Suppressor macrophage treated with lipopolysaccharide for 4 hours (primary cell): ENCODE results near the gene EFHD1.

ENCODE experiments used
- DNase-seq: peaks from one replicate; pipeline ENCODE4 v3.0.0-alpha.2; 2020

EFHD1 gene, protein sequence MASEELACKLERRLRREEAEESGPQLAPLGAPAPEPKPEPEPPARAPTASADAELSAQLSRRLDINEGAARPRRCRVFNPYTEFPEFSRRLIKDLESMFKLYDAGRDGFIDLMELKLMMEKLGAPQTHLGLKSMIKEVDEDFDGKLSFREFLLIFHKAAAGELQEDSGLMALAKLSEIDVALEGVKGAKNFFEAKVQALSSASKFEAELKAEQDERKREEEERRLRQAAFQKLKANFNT

DNA sequence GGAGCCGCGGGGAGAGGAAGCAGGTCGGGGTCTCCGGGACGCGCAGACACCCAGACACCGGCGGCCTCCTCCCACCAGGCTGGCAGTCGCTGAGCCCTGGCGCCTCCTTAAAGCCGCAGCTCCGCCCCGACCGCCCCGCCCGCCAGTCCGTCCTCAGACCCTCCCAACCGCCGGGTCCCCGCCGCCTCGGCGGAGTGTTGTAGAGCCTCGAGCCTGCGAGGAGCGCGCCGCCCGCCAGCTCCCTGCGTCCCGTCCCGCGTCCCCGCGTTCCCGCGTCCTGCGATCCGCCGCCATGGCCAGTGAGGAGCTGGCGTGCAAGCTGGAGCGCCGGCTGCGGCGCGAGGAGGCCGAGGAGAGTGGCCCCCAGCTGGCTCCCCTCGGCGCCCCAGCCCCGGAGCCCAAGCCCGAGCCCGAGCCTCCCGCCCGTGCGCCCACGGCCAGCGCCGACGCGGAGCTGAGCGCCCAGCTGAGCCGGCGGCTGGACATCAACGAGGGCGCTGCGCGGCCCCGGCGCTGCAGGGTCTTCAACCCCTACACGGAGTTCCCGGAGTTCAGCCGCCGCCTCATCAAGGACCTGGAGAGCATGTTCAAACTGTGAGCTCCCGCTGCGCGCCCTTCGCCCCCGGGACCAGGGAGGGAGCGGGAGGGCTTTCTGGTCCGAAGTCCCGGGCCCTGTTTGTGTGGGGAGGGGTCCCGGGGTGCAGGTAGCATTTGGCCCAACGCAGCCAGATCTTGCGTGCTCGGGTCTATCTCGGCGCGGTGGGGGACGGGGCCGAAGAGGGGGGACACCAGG lies at the start of gene EFHD1:
Gene EFHD1 (plus strand): TSS at position 192 of the 793 bp plus-strand sequence. CDS start 101 bp downstream, at position 293.
- DNase-seq: peak; percentile 34

DNA sequence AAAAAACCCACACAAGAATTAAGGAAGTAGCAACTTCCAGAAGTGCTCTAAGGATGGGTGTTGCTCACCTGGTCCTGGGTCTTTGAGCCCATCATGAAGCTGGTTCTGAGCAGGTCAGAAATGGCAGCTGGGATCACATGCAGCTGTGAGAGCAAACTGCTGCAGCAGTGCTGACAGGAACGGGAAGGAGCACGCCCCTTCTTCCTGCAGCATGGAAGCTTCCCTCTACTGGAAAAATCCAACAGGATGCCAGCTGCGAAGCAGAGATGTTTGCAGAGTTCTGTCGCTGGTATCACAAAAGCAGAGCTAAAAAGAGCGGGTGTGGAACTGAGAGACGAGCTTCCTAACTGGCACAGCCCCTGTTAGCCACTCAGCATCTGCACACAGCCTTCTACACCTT lies 49.2 kb upstream of the EFHD1 start:
- no peak for DNase-seq

GRCh38 chr2:232586943-232587505 lies 46.4 kb upstream of the EFHD1 start:
- DNase-seq: peak; percentile 19

DNA sequence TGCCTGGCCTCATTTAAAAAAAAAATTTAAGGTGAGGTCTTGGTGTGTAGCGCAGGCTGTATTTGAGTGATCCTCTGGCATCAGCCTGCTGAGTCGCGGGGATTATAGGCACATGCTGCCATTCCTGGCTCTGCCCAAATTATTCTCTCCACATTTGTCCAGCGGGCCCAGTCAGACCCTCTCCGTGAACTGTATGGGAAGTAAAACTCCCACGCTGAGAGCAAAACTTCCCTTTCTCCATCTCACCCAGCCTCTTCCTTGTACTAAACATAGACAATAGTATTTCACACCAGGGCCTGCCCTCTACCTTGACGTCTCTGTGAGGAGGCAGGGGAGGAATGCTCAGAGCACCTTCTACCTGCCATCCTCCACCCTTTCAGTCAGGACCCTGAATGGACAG lies 45.9 kb upstream of the EFHD1 start:
- DNase-seq: peak; percentile 57

GRCh38 chr2:232588031-232588430 lies 45.4 kb upstream of the EFHD1 start:
- no peak for DNase-seq

GRCh38 chr2:232588680-232589585 lies 44.5 kb upstream of the EFHD1 start:
- DNase-seq: no peak

- no peak for DNase-seq
Observed at GRCh38 chr2:232592772-232593395, 40.5 kb upstream of the EFHD1 start.

DNA sequence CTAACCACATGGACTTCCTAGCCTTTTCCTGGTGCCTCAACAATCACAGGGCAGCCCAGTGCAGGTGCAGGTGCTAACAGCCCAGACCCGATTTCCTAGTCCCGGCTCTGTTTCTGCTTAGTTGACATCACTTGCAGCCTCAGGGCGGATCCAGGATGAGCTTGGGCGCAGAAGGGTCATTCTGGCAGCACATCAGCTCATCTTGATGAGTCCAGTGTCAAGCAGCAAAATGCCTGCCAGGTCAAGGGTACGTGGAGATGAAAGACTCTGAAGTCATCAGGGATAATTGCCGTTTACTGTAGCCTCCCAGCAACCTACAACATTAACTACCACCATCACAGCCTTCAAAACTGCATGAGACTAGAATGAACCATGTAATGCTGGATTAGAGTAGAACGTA lies 39.4 kb upstream of the EFHD1 start:
- no peak for DNase-seq

DNA sequence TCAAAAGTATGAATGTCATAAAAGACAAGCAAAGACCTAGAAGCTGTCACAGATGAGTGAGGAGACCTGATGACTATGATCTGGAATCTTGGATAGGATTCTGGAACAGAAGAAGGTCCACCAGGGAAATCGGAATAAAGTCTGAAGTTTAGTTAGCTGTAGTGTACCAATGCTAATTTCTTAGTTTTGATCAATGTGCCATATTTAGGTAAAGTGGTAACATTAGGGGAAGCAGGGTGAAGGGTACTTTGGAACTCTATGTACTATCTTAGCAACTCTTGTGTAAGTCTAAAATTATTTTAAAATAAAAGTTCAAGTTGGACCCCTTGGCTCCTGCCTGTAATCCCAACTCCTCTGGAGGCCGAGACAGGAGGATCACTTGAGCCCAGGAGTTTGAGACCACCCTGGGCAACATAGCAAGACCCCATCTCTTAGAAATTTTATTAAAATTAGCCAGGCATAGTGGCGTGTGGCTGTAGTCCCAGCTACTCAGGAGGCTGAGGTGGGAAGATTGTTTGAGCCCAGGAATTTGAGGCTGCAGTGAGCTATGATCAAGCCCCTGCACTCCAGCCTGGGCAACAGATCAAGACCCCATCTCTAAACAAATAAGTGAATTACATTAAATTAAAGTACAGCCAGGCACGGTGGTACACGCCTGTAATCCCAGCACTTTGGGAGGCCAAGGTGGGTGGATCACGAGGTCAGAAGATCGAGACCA lies 35.9 kb upstream of the EFHD1 start:
- DNase-seq: no peak

DNA sequence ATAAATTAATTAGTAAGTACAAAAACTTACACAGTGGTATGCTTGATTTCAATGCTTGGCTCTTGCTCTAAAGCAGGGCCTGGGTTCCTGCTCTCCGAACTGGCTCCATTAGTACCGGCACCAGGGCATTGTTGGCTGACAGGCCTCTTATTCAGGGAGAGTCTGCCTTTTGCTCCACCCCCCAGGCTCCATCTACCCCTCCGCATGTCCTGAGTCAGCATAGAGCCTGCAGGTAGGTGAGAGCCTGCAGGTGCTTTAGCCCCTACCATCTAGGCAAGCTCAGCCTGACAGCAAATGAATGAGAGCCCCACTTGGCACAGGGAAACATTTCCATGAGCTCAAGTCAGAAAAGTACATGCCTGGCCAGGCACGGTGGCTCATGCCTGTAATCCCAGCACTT lies 35.1 kb upstream of the EFHD1 start:
- DNase-seq: no peak

GRCh38 chr2:232600053-232600773 lies 33.2 kb upstream of the EFHD1 start:
- DNase-seq: no peak

- DNase-seq: no peak
Observed at GRCh38 chr2:232603283-232603682, 30.1 kb upstream of the EFHD1 start.

- DNase-seq: no peak
Observed at GRCh38 chr2:232604535-232604934, 28.9 kb upstream of the EFHD1 start.

DNA sequence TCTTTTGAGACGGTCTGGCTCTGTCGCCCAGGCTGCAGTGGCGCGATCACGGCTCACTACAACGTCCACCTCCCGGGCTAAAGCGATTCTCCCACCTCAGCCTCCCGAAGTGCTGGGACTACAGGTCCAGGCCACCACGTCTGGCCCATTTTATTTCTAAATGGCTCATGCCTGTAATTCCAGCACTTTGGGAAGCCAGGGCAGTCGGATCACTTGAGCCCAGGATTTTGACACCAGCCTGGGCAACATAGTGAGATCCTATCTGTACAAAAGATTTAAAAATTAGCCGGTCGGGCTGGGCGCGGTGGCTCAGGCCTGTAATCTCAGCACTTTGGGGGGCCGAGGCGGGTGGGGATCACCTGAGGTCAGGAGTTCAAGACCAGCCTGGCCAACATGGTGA lies 26.4 kb upstream of the EFHD1 start:
- DNase-seq: no peak

GRCh38 chr2:232609607-232610006 lies 23.8 kb upstream of the EFHD1 start:
- no peak for DNase-seq

GRCh38 chr2:232610081-232610480 lies 23.3 kb upstream of the EFHD1 start:
- DNase-seq: no peak

- no peak for DNase-seq
Observed at GRCh38 chr2:232611061-232611460, 22.3 kb upstream of the EFHD1 start.

GRCh38 chr2:232611559-232612218 lies 21.7 kb upstream of the EFHD1 start:
- peak; percentile 61 for DNase-seq

DNA sequence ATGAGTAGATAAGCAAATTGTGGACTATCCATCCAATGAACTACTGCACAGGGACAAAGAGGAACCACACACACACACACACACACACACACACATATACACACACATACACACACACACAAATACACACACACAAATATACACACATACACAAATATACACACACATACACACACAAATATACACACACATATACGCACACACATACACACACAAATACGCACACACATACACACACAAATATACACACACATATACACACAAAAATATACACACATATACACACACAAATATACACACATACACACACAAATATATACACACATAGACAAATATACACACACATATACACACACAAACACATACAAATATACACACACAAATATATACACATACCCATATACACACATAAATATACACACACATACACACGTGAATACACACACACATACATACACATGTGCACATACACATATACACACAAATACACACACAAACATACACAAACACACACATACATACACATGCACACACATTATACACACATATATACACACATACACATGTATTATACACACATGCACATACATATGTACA lies 19.8 kb upstream of the EFHD1 start:
- no peak for DNase-seq

DNA sequence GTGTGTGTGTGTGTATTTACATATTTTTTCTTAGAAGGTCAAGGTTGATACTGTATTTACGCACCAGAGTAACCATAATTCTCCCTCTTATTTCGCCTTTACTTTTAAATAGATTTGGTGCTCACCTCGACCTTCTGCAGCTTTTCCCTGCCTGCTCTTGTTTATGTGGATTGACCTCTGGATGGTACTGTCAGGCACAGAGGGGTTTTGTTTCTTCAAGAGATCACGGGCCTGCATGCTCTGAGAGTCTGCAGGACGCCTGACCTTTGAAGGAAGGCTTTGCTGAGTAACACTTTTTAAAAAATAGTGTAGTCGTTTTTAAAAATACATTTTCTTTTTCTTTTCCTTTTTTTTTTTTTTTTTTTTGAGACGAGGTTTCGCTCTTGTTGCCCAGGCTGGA lies 18.1 kb upstream of the EFHD1 start:
- DNase-seq: no peak
